GM18507 (cell line): ENCODE results near the gene POU2F2.
"Not testable (repeated sequence)": the region's sequence is repeated elsewhere in the genome, so short reads cannot be mapped to it uniquely, and the experiment has no call there.

Experiments used
- DNase-seq: peaks from one replicate; pipeline ENCODE4 v3.0.0; 2011; ENCODE audit warnings: low read depth; ENCODE audit not compliant: insufficient read length; ENCODE audit errors: extremely low spot score
- FAIRE-seq: peaks from 2 replicates; lab custom pipeline; 2011; peaks lifted over from hg19 to GRCh38; lab: Jason Lieb, UNC

POU2F2 gene

DNA sequence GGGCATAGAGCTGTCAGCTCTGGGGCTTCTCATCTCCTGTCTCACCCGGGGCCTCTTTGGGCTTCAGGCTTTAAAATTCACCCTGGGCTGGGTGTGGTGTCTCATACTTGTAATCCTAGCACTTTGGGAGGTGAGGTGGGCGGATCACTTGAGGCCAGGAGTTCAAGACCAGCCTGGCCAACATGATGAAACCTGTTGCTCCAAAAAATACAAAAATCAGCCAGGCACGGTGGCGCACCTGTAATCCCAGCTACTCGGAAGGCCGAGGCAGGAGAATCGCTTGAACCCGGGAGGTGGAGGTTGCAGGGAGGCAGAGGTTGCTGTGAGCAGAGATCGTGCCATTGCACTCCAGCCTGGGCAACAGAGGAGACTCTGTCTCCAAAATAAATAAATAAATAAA is 91.8 kb downstream of the POU2F2 start:
- not testable (repeated sequence) for FAIRE-seq, DNase-seq

DNA sequence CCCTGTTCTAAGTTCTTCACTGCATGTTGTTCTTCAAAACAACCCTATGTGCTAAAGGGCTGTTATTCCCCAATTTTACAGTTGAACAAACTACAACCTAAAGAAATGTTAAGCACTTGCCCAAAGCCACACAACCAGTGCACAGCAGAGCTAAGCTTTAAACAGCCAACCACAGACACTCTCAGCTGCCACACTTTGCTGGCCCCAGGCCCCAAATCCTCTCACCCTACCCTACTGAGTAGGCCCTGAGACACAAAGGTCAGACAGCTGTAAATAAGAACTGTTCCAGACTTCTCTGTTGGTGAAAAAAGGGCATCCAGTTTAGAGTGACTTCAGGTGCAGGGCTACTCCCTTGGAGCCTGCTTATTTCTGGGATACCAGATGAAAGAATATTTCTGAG is 92.2 kb downstream of the POU2F2 start:
- FAIRE-seq (no peak), DNase-seq (no peak)

DNA sequence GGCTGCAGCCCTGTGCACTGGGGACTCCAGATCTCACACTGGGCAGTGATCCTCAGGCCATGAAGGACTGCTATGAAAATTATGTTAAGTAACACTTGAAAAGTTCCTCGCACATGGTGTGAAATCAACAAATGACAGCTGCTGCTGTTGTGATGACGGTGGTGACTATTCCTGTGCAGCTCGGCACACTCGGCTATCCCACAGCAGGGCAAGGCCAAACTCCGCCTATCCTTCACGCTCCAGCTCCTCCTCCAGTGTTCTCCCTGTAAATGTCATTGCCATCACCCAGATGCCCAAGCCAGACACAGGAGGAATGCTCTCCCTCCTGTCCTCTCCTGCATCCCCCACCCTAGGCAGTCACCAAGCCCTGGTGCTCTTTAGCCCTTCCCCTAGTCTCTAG is 93.6 kb downstream of the POU2F2 start:
- no peak for DNase-seq
- FAIRE-seq = no peak

DNA sequence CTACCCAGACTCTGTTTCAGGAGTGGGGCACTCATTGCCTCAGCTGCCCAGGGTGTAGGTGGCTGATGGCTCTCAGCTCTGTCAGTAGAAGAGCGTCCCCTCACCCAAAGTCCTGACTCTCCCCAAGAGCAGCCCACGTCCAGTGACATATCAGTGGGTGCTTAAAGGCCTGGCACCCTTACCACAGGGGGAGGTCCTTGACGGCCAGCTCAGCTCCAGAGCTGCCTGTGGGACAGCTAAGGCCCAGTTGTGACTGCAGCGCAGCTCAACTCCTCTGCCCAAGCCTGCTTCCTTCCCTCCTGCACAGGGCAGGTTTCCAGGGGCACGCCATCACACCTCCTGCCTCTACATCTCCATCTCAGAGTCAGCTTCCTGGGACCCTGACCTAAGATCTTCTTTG is 94.6 kb downstream of the POU2F2 start:
- DNase-seq (no peak), FAIRE-seq (no peak)
